ENCODE data around the gene SLC33A1.
"Not testable (repeated sequence)": the region's sequence is repeated elsewhere in the genome, so short reads cannot be mapped to it uniquely, and the experiment has no call there.

The SLC33A1 gene

GRCh38 chr3:155861476-155862183 is 7.4 kb upstream of the SLC33A1 start:
- no peak for DNase-seq

DNA sequence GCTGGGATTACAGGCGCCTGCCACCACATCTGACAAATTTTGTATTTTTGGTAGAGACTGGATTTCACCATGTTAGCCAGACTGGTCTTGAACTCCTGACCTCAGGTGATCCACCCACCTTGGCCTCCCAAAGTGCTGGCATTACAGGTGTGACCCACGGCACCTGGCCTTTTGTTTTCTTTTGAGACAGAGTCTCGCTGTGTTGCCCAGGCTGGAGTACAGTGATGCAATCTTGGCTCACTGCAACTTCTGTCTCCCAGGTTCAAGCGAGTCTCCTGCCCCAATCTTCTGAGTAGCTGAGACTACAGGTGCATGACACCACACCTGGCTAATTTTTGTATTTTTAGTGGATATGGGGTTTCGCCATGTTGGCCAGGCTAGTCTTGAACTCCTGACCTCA is 6.2 kb upstream of the SLC33A1 start:
- DNase-seq = not testable (repeated sequence)

DNA sequence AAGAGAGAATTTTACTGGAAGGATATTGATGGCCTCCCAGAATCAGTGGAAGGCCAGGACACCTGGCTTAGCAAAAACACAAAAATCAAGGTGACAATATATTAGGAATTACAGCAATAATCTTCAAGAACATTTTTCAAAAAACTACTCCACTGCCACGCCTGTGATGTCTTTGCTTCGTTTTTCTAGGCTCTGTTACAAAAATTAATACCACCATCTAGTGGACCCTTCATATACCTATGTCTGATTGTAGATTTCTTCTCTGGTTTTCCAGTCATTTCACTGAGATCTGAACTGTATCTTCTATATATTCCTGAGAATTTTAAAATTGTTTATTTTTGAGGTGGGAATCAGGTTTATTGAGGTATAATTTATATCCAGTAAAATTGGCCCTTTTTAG is 5.6 kb upstream of the SLC33A1 start:
- no peak for DNase-seq

GRCh38 chr3:155853214-155854140 is 750 bp downstream of the SLC33A1 start:
- DNase-seq = peak; percentile 37

DNA sequence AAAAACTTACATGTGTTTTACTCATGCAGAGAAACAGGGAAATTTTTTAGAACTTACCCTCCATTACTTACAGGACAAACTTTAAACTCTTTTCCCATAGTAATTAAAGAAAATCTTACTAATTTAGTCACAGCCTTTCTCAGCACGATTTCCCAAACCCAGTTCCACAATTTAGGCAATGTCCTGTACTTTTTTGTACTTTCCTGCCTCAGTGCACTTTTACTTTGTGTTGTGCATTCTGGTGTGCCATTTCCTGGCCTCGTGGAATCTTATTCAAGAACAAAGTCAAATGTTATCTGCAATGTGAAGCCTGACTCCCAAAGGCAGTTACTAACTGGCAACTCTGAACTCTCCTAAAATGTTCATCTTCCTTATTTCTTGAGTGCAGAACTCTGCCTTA is 1.9 kb downstream of the SLC33A1 start:
- no peak for DNase-seq

DNA sequence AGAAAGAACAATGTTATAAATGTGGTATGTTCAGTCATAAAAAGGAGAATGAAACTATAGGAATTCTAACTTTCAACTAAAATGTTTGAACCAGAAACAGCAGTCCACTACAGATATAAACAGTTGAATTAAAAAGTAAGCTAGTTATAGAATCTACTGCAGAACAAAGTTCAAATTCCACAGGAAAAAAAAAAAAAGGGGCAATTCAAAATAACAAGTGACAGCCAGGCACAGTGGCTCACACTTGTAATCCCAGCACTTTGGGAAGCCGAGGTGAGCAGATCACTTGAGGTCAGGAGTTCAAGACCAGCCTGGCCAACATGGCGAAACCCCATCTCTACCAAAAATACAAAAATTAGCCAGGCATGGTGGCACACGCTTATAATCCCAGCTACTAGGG is 4.8 kb downstream of the SLC33A1 start:
- not testable (repeated sequence) for DNase-seq

DNA sequence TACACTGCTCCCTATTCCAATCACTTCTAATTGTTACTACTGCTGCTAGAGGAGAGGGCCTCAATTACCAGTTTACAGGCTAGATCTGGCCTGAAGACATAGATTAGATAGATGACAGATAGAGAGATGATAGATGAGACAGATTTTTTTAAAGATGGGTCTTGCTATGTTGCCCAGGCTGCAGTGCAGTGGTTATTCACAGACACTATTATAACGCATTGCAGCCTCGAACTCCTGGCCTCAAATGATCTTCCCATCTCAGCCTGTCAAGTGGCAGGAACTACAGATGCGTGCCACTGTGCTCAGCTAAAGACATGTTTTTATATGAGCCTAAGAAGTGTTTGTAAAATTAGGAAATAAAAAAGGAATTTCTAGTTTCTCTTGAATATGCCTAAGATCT is 6.2 kb downstream of the SLC33A1 start:
- no peak for DNase-seq

- no peak for DNase-seq
These were observed 8.1 kb downstream of the SLC33A1 start for GRCh38 chr3:155846119-155846518.

GRCh38 chr3:155843569-155843968 is 10.7 kb downstream of the SLC33A1 start:
- DNase-seq = no peak

- no peak for DNase-seq
These were observed 18.7 kb downstream of the SLC33A1 start for GRCh38 chr3:155835341-155836071.

DNA sequence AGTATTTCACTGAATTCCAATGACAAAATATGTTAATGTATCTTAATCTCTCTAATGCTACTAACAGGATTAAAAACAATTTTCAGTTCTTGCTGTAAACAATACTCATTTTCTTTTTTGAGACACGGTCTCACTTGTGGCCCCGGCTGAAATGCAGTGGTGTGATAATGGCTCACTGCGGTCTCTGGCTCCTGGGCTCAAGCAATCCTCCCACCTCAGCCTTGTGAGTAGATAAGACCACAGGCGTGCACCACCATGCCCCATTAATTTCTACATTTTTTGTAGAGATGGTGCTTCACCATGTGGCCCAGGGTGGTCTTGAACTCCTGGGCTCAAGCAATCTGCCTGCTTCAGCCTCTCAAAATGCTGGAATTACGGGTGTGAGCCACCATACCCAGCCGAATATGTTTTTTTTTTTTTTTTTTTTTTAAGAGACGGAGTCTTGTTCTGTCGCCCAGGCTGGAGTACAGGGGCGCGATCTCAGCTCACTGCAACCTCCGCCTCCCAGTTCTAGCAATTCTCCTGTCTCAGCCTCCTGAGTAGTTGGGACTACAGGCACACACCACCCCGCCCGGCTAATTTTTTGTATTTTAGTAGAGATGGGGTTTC is 25.6 kb downstream of the SLC33A1 start:
- DNase-seq = not testable (repeated sequence)

- no peak for DNase-seq
These were observed 39.1 kb downstream of the SLC33A1 start for GRCh38 chr3:155815030-155815545.

DNA sequence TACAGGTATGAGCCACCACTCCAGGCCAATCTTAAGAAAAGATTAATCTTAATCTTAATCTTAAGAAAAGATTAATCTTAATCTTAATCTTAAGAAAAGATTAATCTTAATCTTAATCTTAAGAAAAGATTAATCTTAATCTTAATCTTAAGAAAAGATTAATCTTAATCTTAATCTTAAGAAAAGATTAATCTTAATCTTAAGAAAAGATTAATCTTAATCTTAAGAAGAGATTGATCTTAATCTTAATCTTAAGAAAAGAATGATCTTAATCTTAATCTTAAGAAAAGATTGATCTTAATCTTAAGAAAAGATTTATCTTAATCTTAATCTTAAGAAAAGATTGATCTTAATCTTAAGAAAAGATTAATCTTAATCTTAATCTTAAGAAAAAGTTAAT is 41.0 kb downstream of the SLC33A1 start:
- DNase-seq = not testable (repeated sequence)

DNA sequence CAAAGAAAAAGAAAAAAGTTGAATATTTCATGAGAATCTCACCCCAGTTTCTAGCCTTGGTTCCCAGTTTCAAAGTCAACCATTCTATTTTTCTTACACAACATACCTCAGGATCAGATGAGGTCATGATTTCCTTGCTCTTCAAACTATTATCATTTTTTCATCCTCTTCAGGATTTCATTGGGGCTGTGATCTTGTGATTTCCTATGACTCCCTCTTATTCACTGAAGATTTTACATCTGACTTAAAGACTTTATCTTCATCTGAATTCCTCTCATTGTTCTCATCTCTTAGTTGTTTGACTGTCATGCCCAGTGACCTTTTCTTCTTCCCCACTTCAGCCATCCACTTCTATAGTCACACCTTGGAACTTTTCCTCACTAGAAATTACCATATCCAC is 45.0 kb downstream of the SLC33A1 start:
- DNase-seq = no peak

- no peak for DNase-seq
These were observed 46.4 kb downstream of the SLC33A1 start for GRCh38 chr3:155807823-155808222.

DNA sequence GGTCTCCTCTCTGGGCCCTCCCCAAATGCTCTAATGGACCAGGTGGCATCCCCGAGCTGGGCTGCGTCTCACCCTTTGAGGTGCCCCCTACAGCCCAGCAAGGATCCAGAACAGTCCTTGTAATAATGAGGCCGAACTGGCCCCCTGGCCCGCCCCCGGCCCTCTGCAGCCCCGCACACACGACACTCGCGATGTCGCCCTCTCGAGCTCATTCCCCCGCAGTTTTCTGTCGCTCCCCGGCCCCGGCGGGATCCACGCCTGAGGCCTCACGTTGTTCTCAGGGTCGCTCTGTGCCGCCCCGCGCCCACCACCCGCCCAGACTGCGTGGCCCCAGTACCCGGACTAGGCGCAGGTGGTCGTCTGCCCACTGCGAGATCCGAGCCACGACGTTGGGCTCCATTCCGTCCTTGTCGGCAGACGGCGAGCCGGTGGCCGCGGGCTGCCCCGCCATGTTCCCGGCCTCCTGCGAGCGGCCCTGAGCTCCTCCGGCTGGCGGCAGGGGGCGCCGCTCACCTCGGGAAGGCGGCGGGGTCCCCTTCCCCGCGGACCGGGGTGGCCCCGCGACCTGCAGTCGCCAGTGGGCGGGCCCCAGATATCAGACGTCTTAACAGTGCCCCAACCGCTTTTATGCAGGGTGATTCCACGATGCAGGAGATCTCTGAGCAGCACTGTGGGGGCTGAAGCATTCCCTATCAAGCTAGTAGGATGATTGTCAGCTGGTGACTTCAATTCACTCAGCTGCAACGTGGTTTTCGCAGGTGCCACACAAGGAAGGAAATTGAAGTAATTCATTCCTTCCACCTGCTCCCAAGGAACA is 48.2 kb downstream of the SLC33A1 start, which contains the start of gene C3orf33:
TSS of gene C3orf33 (minus strand) at position 477 of the 817 bp plus-strand sequence. CDS start at position 451, 26 bp downstream.
- DNase-seq = peak; percentile 85

DNA sequence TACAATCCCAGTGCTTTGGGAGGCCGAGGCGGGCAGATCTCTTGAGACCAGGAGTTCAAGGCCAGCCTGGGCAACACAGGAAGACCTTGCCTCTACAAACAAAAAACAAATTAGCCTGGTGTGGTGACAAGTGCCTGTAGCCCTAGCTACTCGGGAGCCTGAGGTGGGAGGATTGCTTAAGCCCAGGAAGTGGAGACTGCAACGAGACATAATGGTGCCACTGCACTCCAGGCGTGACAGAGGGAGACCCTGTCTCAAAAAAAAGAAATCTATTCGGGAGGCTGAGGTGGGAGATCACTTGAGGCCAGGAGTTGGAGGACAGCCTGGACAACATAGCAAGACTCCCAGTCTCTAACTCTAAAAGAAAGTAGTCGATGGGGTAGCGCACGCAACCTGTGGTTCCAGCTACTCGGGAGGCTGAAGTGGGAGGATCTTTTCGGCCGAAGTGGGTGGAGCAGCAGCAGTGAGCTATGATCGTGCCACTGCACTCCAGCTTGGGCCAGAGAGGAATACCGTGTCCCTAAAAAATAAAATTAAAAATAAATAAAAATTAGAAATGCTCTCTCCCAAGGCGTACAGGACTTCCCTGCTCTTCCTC is 48.9 kb downstream of the SLC33A1 start:
- peak; percentile 6 for DNase-seq

DNA sequence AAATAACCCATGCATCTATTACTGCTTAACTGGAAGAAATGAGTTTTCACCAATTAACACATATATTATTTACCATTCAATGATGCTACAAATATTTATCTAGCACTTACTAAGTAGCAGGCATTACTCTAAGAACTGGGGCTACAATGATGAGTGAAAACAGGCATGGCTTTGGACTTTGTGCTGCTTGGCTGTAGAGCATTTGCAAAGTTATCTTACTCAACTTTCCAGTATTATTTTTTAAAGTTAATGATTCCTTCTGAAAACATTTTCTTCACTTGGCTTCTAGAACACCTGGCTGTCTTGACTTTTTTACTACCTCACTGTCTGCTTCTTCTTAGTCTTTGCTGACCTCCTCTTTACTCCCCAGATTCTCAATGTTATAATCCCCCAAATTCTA is 49.9 kb downstream of the SLC33A1 start:
- DNase-seq = no peak

DNA sequence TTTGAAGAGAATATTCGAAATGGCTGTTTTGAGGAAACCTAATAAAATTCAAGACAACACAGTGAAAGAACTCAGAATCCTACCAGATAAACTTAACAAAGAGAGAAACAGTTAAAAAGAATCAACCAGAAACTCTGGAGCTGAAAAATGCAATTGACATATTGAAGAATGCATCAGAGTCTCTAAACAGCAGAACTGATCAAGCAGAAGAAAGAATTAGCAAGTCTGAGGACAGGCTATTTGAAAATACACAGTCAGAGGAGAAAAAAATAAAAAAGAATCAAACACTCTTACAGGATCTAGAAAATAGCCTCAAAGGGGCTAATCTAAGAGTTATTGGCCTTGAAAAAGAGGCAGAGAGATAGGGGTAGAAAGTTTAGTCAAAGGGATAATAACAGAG is 61.7 kb downstream of the SLC33A1 start:
- DNase-seq = no peak

GRCh38 chr3:155791190-155791589 is 63.0 kb downstream of the SLC33A1 start:
- DNase-seq = peak; percentile 58

GRCh38 chr3:155790272-155790925 is 63.8 kb downstream of the SLC33A1 start:
- no peak for DNase-seq
